K562 (cell line): ENCODE results near the gene DCAF17. TPM values are rescaled to one million over a fixed set of nuclear protein-coding genes. Genes with fewer than 3 reads are reported as not detected.

Experiments
- ATAC-seq: fragments of 200-7000 bp; cut with Tn5 transposase; 3 replicates; pipeline ENCODE4 v1.9.1; 2020; ENCODE audit warnings: moderate library complexity
- BruUV-seq: library from RNA; stranded (reverse); fragments of 400-500 nt; replicated peaks from 2 replicates; lab custom pipeline; 2021; lab: Mats Ljungman, UMichigan
- CTCF ChIA-PET: fragments of 300-600 bp; formaldehyde crosslinking; extraction: SDS; loops from one replicate; lab custom pipeline; 2021; ENCODE audit warnings: low intra/inter-chr PET ratio; lab: Yijun Ruan, JAX
- POLR2A ChIA-PET: fragments of 300-600, 350-650 bp; sonication (Branson Sonifier 250); formaldehyde crosslinking; extraction: SDS; loops from one replicate; lab custom pipeline; 2021; ENCODE audit warnings: antibody characterized with exemption, inconsistent platforms; lab: Yijun Ruan, JAX
- DNase-seq, 4 experiments: peaks; one replicate each; pipeline versions ENCODE4 v3.0.0 to v3.0.0-alpha.2; 2011 to 2018; ENCODE audit warnings: low spot score in 3 of 4, mixed read lengths in 3 of 4; ENCODE audit errors: extremely low read depth in 1 of 4
- FAIRE-seq: peaks from 2 replicates; lab custom pipeline; 2011; peaks lifted over from hg19 to GRCh38; lab: Jason Lieb, UNC
- H2AFZ ChIP-seq: 2 replicates; pipeline ENCODE4 v1.6.0; 2011; ENCODE audit warnings: low read depth, low read length, control low read depth, inconsistent platforms
- H3K27ac ChIP-seq: fragments of 200-600 bp; 3 replicates; pipeline ENCODE4 v1.8.0; 2011; ENCODE audit warnings: low read depth, mild to moderate bottlenecking, control low read depth, inconsistent platforms, low read length, moderate library complexity, mixed read lengths; ENCODE audit errors: extremely low read depth
- H3K27me3 ChIP-seq, 2 experiments: fragments of 300-600 bp in 1 of 2; 2 replicates in 1 of 2; 3 replicates in 1 of 2; pipeline versions ENCODE4 v1.6.0 to v1.8.0; 2011; ENCODE audit warnings: inconsistent platforms in 2 of 2, low read length in 2 of 2, mild to moderate bottlenecking in 1 of 2, mixed read lengths in 1 of 2, moderate library complexity in 1 of 2; ENCODE audit not compliant: control insufficient read depth in 2 of 2, insufficient read depth in 2 of 2
- H3K36me3 ChIP-seq: fragments of 300-600 bp; 3 replicates; pipeline ENCODE4 v1.8.0; 2011; ENCODE audit warnings: mild to moderate bottlenecking, low read length, inconsistent platforms; ENCODE audit not compliant: control insufficient read depth, insufficient read depth
- H3K4me1 ChIP-seq, 2 experiments: fragments of 200-600 bp in 1 of 2; replicated peaks in 1 of 2; 2 replicates in 1 of 2; 3 replicates in 1 of 2; pipeline versions ENCODE4 v1.5.1 to v1.8.0; 2011; ENCODE audit warnings: inconsistent platforms in 2 of 2, low read length in 2 of 2, mild to moderate bottlenecking in 1 of 2, mixed read lengths in 1 of 2, moderate library complexity in 1 of 2; ENCODE audit not compliant: control insufficient read depth in 2 of 2, insufficient read depth in 2 of 2
- H3K4me2 ChIP-seq: 2 replicates; pipeline ENCODE4 v1.6.1; 2011; ENCODE audit warnings: low read length, control low read depth, inconsistent platforms, mixed read lengths; ENCODE audit not compliant: insufficient read depth
- H3K4me3 ChIP-seq: fragments of 200-600 bp; sonication (generic), shearing (Covaris generic); 2 replicates; pipeline ENCODE4 v1.5.1; 2016; ENCODE audit warnings: control low read depth, inconsistent platforms
- H3K79me2 ChIP-seq: fragments of 200-600 bp; 3 replicates; pipeline ENCODE4 v1.8.0; 2011; ENCODE audit warnings: low read length, inconsistent platforms; ENCODE audit not compliant: control insufficient read depth, insufficient read depth
- H3K9ac ChIP-seq, 2 experiments: 2 replicates each; pipeline versions ENCODE4 v1.6.0 to v1.6.1; 2011; ENCODE audit warnings: low read depth in 2 of 2, low read length in 2 of 2, control low read depth in 1 of 2, inconsistent platforms in 1 of 2, mild to moderate bottlenecking in 1 of 2, mixed read lengths in 1 of 2; ENCODE audit not compliant: insufficient read depth in 1 of 2
- H3K9me1 ChIP-seq: one replicate; pipeline ENCODE4 v1.6.0; 2011; ENCODE audit warnings: inconsistent platforms, mild to moderate bottlenecking, low read length, moderate library complexity; ENCODE audit not compliant: control insufficient read depth, insufficient read depth
- H3K9me3 ChIP-seq: replicated peaks from 2 replicates; pipeline ENCODE4 v1.5.1; 2011; ENCODE audit warnings: low read depth, low read length, inconsistent platforms; ENCODE audit not compliant: control insufficient read depth, insufficient read depth
- H4K20me1 ChIP-seq: replicated peaks from 2 replicates; pipeline ENCODE4 v1.6.1; 2011; ENCODE audit warnings: low read length, inconsistent platforms, mixed read lengths; ENCODE audit not compliant: control insufficient read depth, insufficient read depth
- BHLHE40 ChIP-seq: IDR thresholded peaks from 2 replicates; pipeline ENCODE4 v1.6.1; 2011; ENCODE audit warnings: low read length, improper control_type of control experiment
- CEBPB ChIP-seq: fragments of 450-650 bp; IDR thresholded peaks from 2 replicates; pipeline ENCODE4 v1.6.1; 2016; ENCODE audit warnings: missing genetic modification characterization, missing compliant biosample characterization
- CHD4 ChIP-seq: fragments of 200-600 bp; sonication (generic); IDR thresholded peaks from 3 replicates; pipeline ENCODE4 v1.6.1; 2012; ENCODE audit warnings: low read depth, mild to moderate bottlenecking, mixed read lengths, low read length, inconsistent platforms; ENCODE audit not compliant: insufficient read depth, insufficient replicate concordance, poor library complexity, severe bottlenecking
- ELF2 ChIP-seq: fragments of 250-450 bp; sonication (Bioruptor Pico); IDR thresholded peaks from 2 replicates; pipeline ENCODE4 v1.5.0; 2021; ENCODE audit warnings: mild to moderate bottlenecking
- ETV5 ChIP-seq: sonication (generic); formaldehyde crosslinking; IDR thresholded peaks from 2 replicates; pipeline ENCODE4 v1.4.0; 2020; ENCODE audit warnings: low read depth, mild to moderate bottlenecking, missing genetic modification reagents
- FOXJ2 ChIP-seq: fragments of 200-800 bp; sonication (Bioruptor generic); IDR thresholded peaks from 2 replicates; pipeline ENCODE4 v1.6.1; 2016; ENCODE audit warnings: missing genetic modification characterization, missing compliant biosample characterization
- HMBOX1 ChIP-seq: sonication (generic); IDR thresholded peaks from 2 replicates; pipeline ENCODE4 v1.6.1; 2016
- HMGN3 ChIP-seq: IDR thresholded peaks from 2 replicates; pipeline ENCODE4 v1.6.1; 2011; ENCODE audit warnings: borderline replicate concordance, low read depth, mild to moderate bottlenecking, mixed read lengths, low read length; ENCODE audit not compliant: insufficient read length; ENCODE audit errors: extremely low read depth
- ILK ChIP-seq: fragments of 450-650 bp; IDR thresholded peaks from 2 replicates; pipeline ENCODE4 v1.6.1; 2016; ENCODE audit warnings: missing genetic modification characterization, low read depth, mild to moderate bottlenecking, missing compliant biosample characterization, moderate library complexity, borderline replicate concordance
- RBFOX2 ChIP-seq: fragments of 200-400 bp; formaldehyde crosslinking; IDR thresholded peaks from 2 replicates; pipeline ENCODE4 v1.6.1; 2017; ENCODE audit warnings: low read depth, mild to moderate bottlenecking, low read length, moderate library complexity
- RFX5 ChIP-seq: IDR thresholded peaks from 2 replicates; pipeline ENCODE4 v1.6.1; 2011; ENCODE audit warnings: low read depth, mild to moderate bottlenecking, improper control_type of control experiment, low read length
- SMARCE1 ChIP-seq: fragments of 450-650 bp; IDR thresholded peaks from 2 replicates; pipeline ENCODE4 v1.7.1; 2016; ENCODE audit warnings: mild to moderate bottlenecking
- TAF15 ChIP-seq: fragments of 200-400 bp; formaldehyde crosslinking; IDR thresholded peaks from 2 replicates; pipeline ENCODE4 v1.6.1; 2017; ENCODE audit warnings: mild to moderate bottlenecking, low read depth, low read length, moderate library complexity
- TEAD1 ChIP-seq, 2 experiments: fragments of 450-650 bp in 1 of 2; sonication (generic) in 1 of 2; formaldehyde crosslinking; IDR thresholded peaks; 2 replicates each; pipeline versions ENCODE4 v1.4.0 to v1.8.0; 2020 to 2022; ENCODE audit warnings: mild to moderate bottlenecking in 2 of 2, missing genetic modification reagents in 1 of 2
- ZBTB17 ChIP-seq: fragments of 450-650 bp; formaldehyde crosslinking; IDR thresholded peaks from 2 replicates; pipeline ENCODE4 v1.4.0; 2020; ENCODE audit warnings: mild to moderate bottlenecking
- ZNF561 ChIP-seq: fragments of 450-650 bp; formaldehyde crosslinking; conservative IDR thresholded peaks from 2 replicates; pipeline ENCODE4 v1.4.0; 2020; ENCODE audit warnings: mild to moderate bottlenecking, moderate library complexity
- WGBS: fragments of 100-300 bp; shearing (Covaris generic); methylation state at CpG from one replicate; pipeline ENCODE4 v1.1.6; 2016; ENCODE audit warnings: low coverage, mixed read lengths; ENCODE audit not compliant: insufficient coverage; ENCODE audit errors: missing lambda C conversion rate; 5-methylcytosine and 5-hydroxymethylcytosine counted together
- in situ Hi-C: fragments of 300-500 bp; cut with MboI; formaldehyde crosslinking; loops from 4 replicates; pipeline ENCODE4 v1.15.0; 2018; ENCODE audit warnings: inconsistent platforms, mixed read lengths
- intact Hi-C: fragments of 100-400 bp; cut with micrococcal nuclease; formaldehyde crosslinking; loops from 2 replicates; pipeline ENCODE4 v1.14.2; 2022
- polyA plus RNA-seq, 8 experiments: library from polyadenylated mRNA; depleted of rRNA in 4 of 8; stranded (reverse) in 5 of 8; unstranded in 3 of 8; fragments of >200 nt; fragmentation: Nextera tagmentation in 2 of 8; fragmentation: Illumina TruSeq in 1 of 8; extraction: Ambion mirVana in 2 of 8; extraction: Trizol in 1 of 8; gene quantifications; 2 replicates each; pipeline versions ENCODE4 v1.2.1 to v1.2.3, GENCODE V29; 2011 to 2014; ENCODE audit warnings: inconsistent platforms in 1 of 8, missing spikeins in 1 of 8
- total RNA-seq, 7 experiments: library from RNA; depleted of rRNA in 6 of 7; stranded (reverse); fragments of >200 nt in 6 of 7; fragmentation: Illumina TruSeq in 2 of 7; extraction: Trizol in 2 of 7; gene quantifications; 2 replicates each; pipeline versions ENCODE4 v1.2.1 to v1.2.3, GENCODE V29; 2011 to 2021; ENCODE audit warnings: low replicate concordance in 1 of 7
- TF ChIP-seq, protein P1 (sequence below): sonication (generic); formaldehyde crosslinking; IDR thresholded peaks from 2 replicates; pipeline ENCODE4 v1.8.1; 2023; ENCODE audit warnings: mild to moderate bottlenecking, missing genetic modification reagents
- TF ChIP-seq, protein P2 (sequence below): sonication (generic); formaldehyde crosslinking; IDR thresholded peaks from 2 replicates; pipeline ENCODE4 v1.8.0; 2022; ENCODE audit warnings: mild to moderate bottlenecking, missing genetic modification reagents

DCAF17 gene
- total and polyA plus RNA-seq, 9 of the 15 experiments (the other 6 are each of a cell fraction or from before 2014, with no cell fraction given) = 10.0 to 38.5 (median 27.1) TPM

- no peak for TF ChIP-seq FOXJ2 (tag)
- no peak for TF ChIP-seq TAF15
- TF ChIP-seq, protein P1, sequence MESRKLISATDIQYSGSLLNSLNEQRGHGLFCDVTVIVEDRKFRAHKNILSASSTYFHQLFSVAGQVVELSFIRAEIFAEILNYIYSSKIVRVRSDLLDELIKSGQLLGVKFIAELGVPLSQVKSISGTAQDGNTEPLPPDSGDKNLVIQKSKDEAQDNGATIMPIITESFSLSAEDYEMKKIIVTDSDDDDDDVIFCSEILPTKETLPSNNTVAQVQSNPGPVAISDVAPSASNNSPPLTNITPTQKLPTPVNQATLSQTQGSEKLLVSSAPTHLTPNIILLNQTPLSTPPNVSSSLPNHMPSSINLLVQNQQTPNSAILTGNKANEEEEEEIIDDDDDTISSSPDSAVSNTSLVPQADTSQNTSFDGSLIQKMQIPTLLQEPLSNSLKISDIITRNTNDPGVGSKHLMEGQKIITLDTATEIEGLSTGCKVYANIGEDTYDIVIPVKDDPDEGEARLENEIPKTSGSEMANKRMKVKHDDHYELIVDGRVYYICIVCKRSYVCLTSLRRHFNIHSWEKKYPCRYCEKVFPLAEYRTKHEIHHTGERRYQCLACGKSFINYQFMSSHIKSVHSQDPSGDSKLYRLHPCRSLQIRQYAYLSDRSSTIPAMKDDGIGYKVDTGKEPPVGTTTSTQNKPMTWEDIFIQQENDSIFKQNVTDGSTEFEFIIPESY (CRISPR knock-in tag) = no peak
- TF ChIP-seq, protein P2, sequence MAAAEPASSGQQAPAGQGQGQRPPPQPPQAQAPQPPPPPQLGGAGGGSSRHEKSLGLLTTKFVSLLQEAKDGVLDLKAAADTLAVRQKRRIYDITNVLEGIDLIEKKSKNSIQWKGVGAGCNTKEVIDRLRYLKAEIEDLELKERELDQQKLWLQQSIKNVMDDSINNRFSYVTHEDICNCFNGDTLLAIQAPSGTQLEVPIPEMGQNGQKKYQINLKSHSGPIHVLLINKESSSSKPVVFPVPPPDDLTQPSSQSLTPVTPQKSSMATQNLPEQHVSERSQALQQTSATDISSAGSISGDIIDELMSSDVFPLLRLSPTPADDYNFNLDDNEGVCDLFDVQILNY = no peak
- TF ChIP-seq ILK (tag) = no peak
- TF ChIP-seq BHLHE40 = no peak
- no peak for TF ChIP-seq HMGN3
These were observed 97.9 kb downstream of the DCAF17 start (continued) for GRCh38 chr2:171531836-171532450.

GRCh38 chr2:171533331-171533730 is 99.3 kb downstream of the DCAF17 start:
- Histone ChIP-seq H3K27me3 (no peaks in the 10 kb centered on the region), H3K27ac (no peak overlapping the region), H3K36me3 (peaks cover 10% of the 10 kb centered on the region; the same call in 2 of the 3 replicates), H4K20me1 (no peaks in the 10 kb centered on the region), H3K4me2 (no peak overlapping the region), H3K9me3 (no peaks in the 10 kb centered on the region), H3K4me3 (no peak overlapping the region), H3K9ac (no peak overlapping the region), H3K9me1 (no peaks in the 10 kb centered on the region), H3K4me1 (peaks cover 11 to 21% of the 10 kb centered on the region in 2 experiments; a peak in 4 of 5 replicates), H3K79me2 (peaks cover 32% of the 10 kb centered on the region), H2AFZ (no peak overlapping the region)
- DNase-seq (no peak), ATAC-seq (no peak), FAIRE-seq (no peak)
- BruUV-seq = no TSS peak
- POLR2A ChIA-PET = interaction anchor here (0.6 to 1.6 kb wide), 2 partner anchors 99 to 1172 kb away, joined by 3 read pairs; partner anchors contain the start of genes DCAF17 and METTL8
- in situ Hi-C loops (no loop called here), intact Hi-C loops (no loop called here)
- CTCF ChIA-PET = no interaction called here
- 93% methylated on average over 1 of the region's 1 CpG for WGBS
- no peak for TF ChIP-seq ZNF561 (CRISPR knock-in tag)
- no peak for TF ChIP-seq ETV5
- no peak for TF ChIP-seq CHD4
- TF ChIP-seq RFX5 = no peak
- no peak for TF ChIP-seq TEAD1 (CRISPR knock-in tag; IDR thresholded peaks at IDR 0.05)
- no peak for TF ChIP-seq CEBPB
- no peak for TF ChIP-seq ZBTB17
- no peak for TF ChIP-seq ELF2 (CRISPR knock-in tag)
- no peak for TF ChIP-seq RBFOX2
- TF ChIP-seq SMARCE1 = no peak
- no peak for TF ChIP-seq HMBOX1
